ENCODE data around the gene TCF3. TPM values are rescaled to one million over a fixed set of nuclear protein-coding genes. Genes with fewer than 3 reads are reported as not detected.

The TCF3 gene
- total and polyA plus RNA-seq, 2 of the 8 experiments (the other 6 are each of a cell fraction or from before 2014, with no cell fraction given): 241 to 348 TPM

GRCh38 chr19:1567116-1567847 lies 85.1 kb downstream of the TCF3 start (continued):
- TF ChIP-seq SP2 (IDR thresholded peaks at IDR 0.05; ENCODE audit: low read length) (no peak), TAF7 (optimal IDR thresholded peaks at IDR 0.05; ENCODE audit: borderline replicate concordance, low read depth, low read length) (peak; percentile 27), CTBP2 (IDR thresholded peaks at IDR 0.05; ENCODE audit: borderline replicate concordance, insufficient read depth, insufficient read length, low read length) (no peak), HDAC6 (IDR thresholded peaks at IDR 0.05; ENCODE audit: low read depth, low read length) (no peak), KDM5A (IDR thresholded peaks at IDR 0.05; ENCODE audit: low read length) (no peak), KDM4A (IDR thresholded peaks at IDR 0.05; ENCODE audit: low read depth, low read length, severe bottlenecking) (no peak), RFX5 (IDR thresholded peaks at IDR 0.05; ENCODE audit: borderline replicate concordance, low read depth, low read length) (no peak), BCL11A (IDR thresholded peaks at IDR 0.05; ENCODE audit: low read depth in 2 of 2, low read length in 2 of 2) (no peak), SIN3A (conservative IDR thresholded peaks at IDR 0.05 in 1 of 2, IDR thresholded peaks at IDR 0.05 in 1 of 2; ENCODE audit: low read depth in 1 of 2, low read length in 2 of 2) (no peak), POLR2A (IDR thresholded peaks at IDR 0.05; ENCODE audit: control extremely low read depth in 1 of 2, low read depth in 2 of 2, low read length in 2 of 2) (no peak), BACH1 (IDR thresholded peaks at IDR 0.05; ENCODE audit: low read length) (0 out of 2 replicates have a peak, but pooled peaks have one; percentile 6)

Measured in H1 (cell line).